ENCODE data around the gene POLD4. TPM values are rescaled to one million over a fixed set of nuclear protein-coding genes. Genes with fewer than 3 reads are reported as not detected.

The POLD4 gene
- total and polyA plus RNA-seq, 12 donors: 13.0 to 166 (median 95.6) TPM

- TF ChIP-seq CTCF (IDR thresholded peaks at IDR 0.05) (no peak), POLR2A (IDR thresholded peaks at IDR 0.05) (no peak)
- Histone ChIP-seq H3K27ac (no peak overlapping the region), H3K4me1 (replicated peaks in 1 of 2) (no peaks in the 10 kb centered on the region), H3K4me3 (no peak overlapping the region), H3K9me3 (replicated peaks in 1 of 3) (no peaks in the 10 kb centered on the region), H3K27me3 (no peaks in the 10 kb centered on the region), H3K36me3 (replicated peaks in 1 of 2) (no peaks in the 10 kb centered on the region)
- WGBS, 4 donors: 84 to 93% (median 86%) methylated on average over 11 to 24 of the region's 24 CpGs
- no peak for DNase-seq
- intact Hi-C loops (cut with DNase I): no loop called here
Observed at GRCh38 chr11:67364783-67365722, 11.7 kb upstream of the POLD4 start.

GRCh38 chr11:67364169-67364568 lies 10.8 kb upstream of the POLD4 start:
- 88 to 93% (median 90%) methylated on average over 3 of the region's 3 CpGs for WGBS, 4 donors

GRCh38 chr11:67357831-67358670 lies 4.7 kb upstream of the POLD4 start:
- H3K4me1 ChIP-seq (replicated peaks in 1 of 2): peaks cover 20 to 40% of the 10 kb centered on the region in 2 donors
- TF ChIP-seq POLR2A (IDR thresholded peaks at IDR 0.05) (no peak), CTCF (IDR thresholded peaks at IDR 0.05) (no peak)
- no peaks in the 10 kb centered on the region for H3K36me3 ChIP-seq (replicated peaks in 1 of 2)
- H3K4me3 ChIP-seq: no peak overlapping the region
- intact Hi-C loops (cut with DNase I): no loop called here
- no peak for DNase-seq
- peak overlapping the region in 1 of 5 donors; percentile 99 for H3K27ac ChIP-seq
- no peaks in the 10 kb centered on the region for H3K27me3 ChIP-seq
- no peaks in the 10 kb centered on the region for H3K9me3 ChIP-seq (replicated peaks in 1 of 3)
- 80 to 85% (median 84%) methylated on average over 12 of the region's 12 CpGs for WGBS, 4 donors

More at GRCh38 chr11:67364169-67364568, 10.8 kb upstream of the POLD4 start:
- H3K4me1 ChIP-seq (replicated peaks in 1 of 2): no peaks in the 10 kb centered on the region
- TF ChIP-seq CTCF (IDR thresholded peaks at IDR 0.05) (no peak), POLR2A (IDR thresholded peaks at IDR 0.05) (no peak)
- H3K9me3 ChIP-seq (replicated peaks in 1 of 3): no peaks in the 10 kb centered on the region
- H3K36me3 ChIP-seq (replicated peaks in 1 of 2): no peaks in the 10 kb centered on the region
- no peaks in the 10 kb centered on the region for H3K27me3 ChIP-seq
- intact Hi-C loops (cut with DNase I): no loop called here
- DNase-seq: no peak
- H3K27ac ChIP-seq: no peak overlapping the region
- H3K4me3 ChIP-seq: no peak overlapping the region
